ENCODE results near the gene WDR64.

GRCh38 chr1:241847540-241847795 lies 195.4 kb downstream of the WDR64 start:
- TF ChIP-seq CTCF (IDR thresholded peaks at IDR 0.05) (no peak), POLR2A (IDR thresholded peaks at IDR 0.05) (no peak)

All from heart left ventricle (tissue), 13 donors.